Adrenal gland (tissue), 5 donors: Measurements from ENCODE around the gene RUVBL1.

Experiments used
- POLR2A ChIP-seq, 2 donors: fragments of 450-650 bp; IDR thresholded peaks; one replicate each; pipeline ENCODE4 v1.6.1; 2017; ENCODE audit warnings: antibody characterized with exemption in 2 of 2, mild to moderate bottlenecking in 2 of 2, moderate library complexity in 1 of 2
- TF ChIP-seq, protein P1 (sequence below), 6 experiments: fragments of 450-650 bp in 4 of 6; fragments of 200-600 bp in 2 of 6; sonication (generic) in 1 of 6; IDR thresholded peaks; 1 replicate in 5 of 6; 2 replicates in 1 of 6; pipeline versions ENCODE4 v1.5.1 to v1.8.0; 2016 to 2021; ENCODE audit warnings: antibody characterized with exemption in 6 of 6, mild to moderate bottlenecking in 2 of 6, moderate library complexity in 1 of 6
- donor health status: DM: no; HTN: no; CAD: no.

- TF ChIP-seq POLR2A (IDR thresholded peaks at IDR 0.05), result no peak
- TF ChIP-seq, protein P1, sequence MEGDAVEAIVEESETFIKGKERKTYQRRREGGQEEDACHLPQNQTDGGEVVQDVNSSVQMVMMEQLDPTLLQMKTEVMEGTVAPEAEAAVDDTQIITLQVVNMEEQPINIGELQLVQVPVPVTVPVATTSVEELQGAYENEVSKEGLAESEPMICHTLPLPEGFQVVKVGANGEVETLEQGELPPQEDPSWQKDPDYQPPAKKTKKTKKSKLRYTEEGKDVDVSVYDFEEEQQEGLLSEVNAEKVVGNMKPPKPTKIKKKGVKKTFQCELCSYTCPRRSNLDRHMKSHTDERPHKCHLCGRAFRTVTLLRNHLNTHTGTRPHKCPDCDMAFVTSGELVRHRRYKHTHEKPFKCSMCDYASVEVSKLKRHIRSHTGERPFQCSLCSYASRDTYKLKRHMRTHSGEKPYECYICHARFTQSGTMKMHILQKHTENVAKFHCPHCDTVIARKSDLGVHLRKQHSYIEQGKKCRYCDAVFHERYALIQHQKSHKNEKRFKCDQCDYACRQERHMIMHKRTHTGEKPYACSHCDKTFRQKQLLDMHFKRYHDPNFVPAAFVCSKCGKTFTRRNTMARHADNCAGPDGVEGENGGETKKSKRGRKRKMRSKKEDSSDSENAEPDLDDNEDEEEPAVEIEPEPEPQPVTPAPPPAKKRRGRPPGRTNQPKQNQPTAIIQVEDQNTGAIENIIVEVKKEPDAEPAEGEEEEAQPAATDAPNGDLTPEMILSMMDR (IDR thresholded peaks at IDR 0.05), result no peak
These were observed 56.1 kb downstream of the RUVBL1 start for GRCh38 chr3:128067489-128067888.
